ENCODE results near the gene UBFD1.
"Not testable (repeated sequence)": the region's sequence is repeated elsewhere in the genome, so short reads cannot be mapped to it uniquely, and the experiment has no call there.

The UBFD1 gene

GRCh38 chr16:23590181-23590580 lies 32.7 kb downstream of the UBFD1 start:
- FAIRE-seq (no peak), DNase-seq (ENCODE audit: insufficient read length, low spot score) (no peak)
- TF ChIP-seq POLR2A (IDR thresholded peaks at IDR 0.05; ENCODE audit: low read depth, low read length): no peak

- no peak for DNase-seq (ENCODE audit: insufficient read length, low spot score)
- TF ChIP-seq POLR2A (IDR thresholded peaks at IDR 0.05; ENCODE audit: low read depth, low read length): no peak
- FAIRE-seq: no peak
Observed at GRCh38 chr16:23594186-23594585, 36.7 kb downstream of the UBFD1 start.

GRCh38 chr16:23595246-23595950 lies 37.9 kb downstream of the UBFD1 start:
- no peak for FAIRE-seq

GRCh38 chr16:23595951-23596720 lies 38.6 kb downstream of the UBFD1 start, which contains the start of gene NDUFAB1:
NDUFAB1 (minus strand) TSS chr16:23596316; CDS start chr16:23596290, 26 bp downstream.
- FAIRE-seq: no peak
- peak; percentile 89 for DNase-seq (ENCODE audit: insufficient read length, low spot score)
- TF ChIP-seq POLR2A (IDR thresholded peaks at IDR 0.05; ENCODE audit: low read depth, low read length): peak; percentile 60

More at GRCh38 chr16:23595246-23595950, 37.9 kb downstream of the UBFD1 start:
- no peak for DNase-seq (ENCODE audit: insufficient read length, low spot score)
- TF ChIP-seq POLR2A (IDR thresholded peaks at IDR 0.05; ENCODE audit: low read depth, low read length): no peak

- TF ChIP-seq POLR2A (IDR thresholded peaks at IDR 0.05; ENCODE audit: low read depth, low read length): no peak
- DNase-seq (ENCODE audit: insufficient read length, low spot score): no peak
- FAIRE-seq: no peak
Observed at GRCh38 chr16:23597003-23597756, 39.7 kb downstream of the UBFD1 start.

- FAIRE-seq (no peak), DNase-seq (ENCODE audit: insufficient read length, low spot score) (no peak)
- TF ChIP-seq POLR2A (IDR thresholded peaks at IDR 0.05; ENCODE audit: low read depth, low read length): no peak
Observed at GRCh38 chr16:23607726-23608125, 50.2 kb downstream of the UBFD1 start.

- TF ChIP-seq POLR2A (IDR thresholded peaks at IDR 0.05; ENCODE audit: low read depth, low read length): no peak
- FAIRE-seq (peak; percentile 84), DNase-seq (ENCODE audit: insufficient read length, low spot score) (peak; percentile 44)
Observed at GRCh38 chr16:23608194-23608593, 50.7 kb downstream of the UBFD1 start.

- DNase-seq (ENCODE audit: insufficient read length, low spot score): no peak
- TF ChIP-seq POLR2A (IDR thresholded peaks at IDR 0.05; ENCODE audit: low read depth, low read length): no peak
- FAIRE-seq: no peak
Observed at GRCh38 chr16:23609929-23610328, 52.4 kb downstream of the UBFD1 start.

- not testable (repeated sequence) for FAIRE-seq; DNase-seq (ENCODE audit: insufficient read length, low spot score)
Observed at GRCh38 chr16:23610905-23611304, 53.4 kb downstream of the UBFD1 start.

GRCh38 chr16:23611936-23612335 lies 54.4 kb downstream of the UBFD1 start:
- FAIRE-seq: no peak
- no peak for TF ChIP-seq POLR2A (IDR thresholded peaks at IDR 0.05; ENCODE audit: low read depth, low read length)
- no peak for DNase-seq (ENCODE audit: insufficient read length, low spot score)

- FAIRE-seq: no peak
Observed at GRCh38 chr16:23615805-23616204, 58.3 kb downstream of the UBFD1 start.

More at GRCh38 chr16:23615805-23616204, 58.3 kb downstream of the UBFD1 start:
- no peak for TF ChIP-seq POLR2A (IDR thresholded peaks at IDR 0.05; ENCODE audit: low read depth, low read length)
- DNase-seq (ENCODE audit: insufficient read length, low spot score): no peak
